Prostate gland (tissue), 2 donors: ENCODE results near the gene FILIP1. TPM values are rescaled to one million over a fixed set of nuclear protein-coding genes. Genes with fewer than 3 reads are reported as not detected.

Experiments
- DNase-seq: peaks from one replicate; pipeline ENCODE4 v3.0.0-alpha.2; 2019; ENCODE audit warnings: low spot score
- H3K27ac ChIP-seq, 2 donors: fragments of 200-600 bp; sonication (generic); 2 replicates each; pipeline ENCODE4 v1.5.1; 2017 to 2019
- H3K27me3 ChIP-seq: fragments of 200-600 bp; sonication (generic); replicated peaks from 2 replicates; pipeline ENCODE4 v1.5.1; 2019; ENCODE audit not compliant: insufficient read depth
- H3K36me3 ChIP-seq, 2 donors: fragments of 200-600 bp; sonication (generic); 1 replicate in 1 of 2; 2 replicates in 1 of 2; pipeline versions ENCODE4 v1.5.1 to v1.8.1; 2017 to 2019
- H3K4me1 ChIP-seq: fragments of 200-600 bp; sonication (generic); replicated peaks from 2 replicates; pipeline ENCODE4 v1.5.1; 2019
- H3K4me3 ChIP-seq, 2 donors: fragments of 200-600 bp; sonication (generic); 2 replicates each; pipeline ENCODE4 v1.5.1; 2017 to 2019
- H3K9me3 ChIP-seq: fragments of 200-600 bp; sonication (generic); 2 replicates; pipeline ENCODE4 v1.5.1; 2017
- CTCF ChIP-seq, 4 experiments: fragments of 200-600 bp in 2 of 4; fragments of 450-650 bp in 2 of 4; sonication (generic) in 2 of 4; IDR thresholded peaks; 1 replicate in 3 of 4; 2 replicates in 1 of 4; pipeline ENCODE4 v1.5.1; 2016 to 2019; ENCODE audit warnings: antibody characterized with exemption in 4 of 4, mild to moderate bottlenecking in 2 of 4, moderate library complexity in 2 of 4
- POLR2A ChIP-seq: fragments of 450-650 bp; IDR thresholded peaks from one replicate; pipeline ENCODE4 v1.6.1; 2016; ENCODE audit warnings: antibody characterized with exemption, mild to moderate bottlenecking
- POLR2AphosphoS5 ChIP-seq: sonication (generic); formaldehyde crosslinking; IDR thresholded peaks from one replicate; pipeline ENCODE4 v1.6.1; 2017; ENCODE audit warnings: antibody characterized with exemption
- WGBS: methylation state at CpG from one replicate; pipeline ENCODE4 v1.1.5; 2018; 5-methylcytosine and 5-hydroxymethylcytosine counted together
- intact Hi-C: fragments of 100-400 bp; cut with DNase I; formaldehyde crosslinking; loops from one replicate; pipeline ENCODE4 v1.14.2; 2022
- total RNA-seq, 2 donors: library from RNA; depleted of rRNA; stranded (reverse); fragments of >200 nt; gene quantifications; one replicate each; pipeline ENCODE4 v1.1.0, GENCODE V29; 2016

The FILIP1 gene
- total RNA-seq, 2 donors from 2014 or later, result 2.1 to 3.3 TPM

- TF ChIP-seq POLR2A (no peak), POLR2AphosphoS5 (no peak), CTCF (IDR thresholded peaks at IDR 0.05) (no peak)
- no peaks in the 10 kb centered on the region for H3K27me3 ChIP-seq
- intact Hi-C loops, result no loop called here
- no peak for DNase-seq
- no peak overlapping the region for H3K4me3 ChIP-seq
- H3K4me1 ChIP-seq, result no peaks in the 10 kb centered on the region
- H3K9me3 ChIP-seq, result no peaks in the 10 kb centered on the region
- WGBS, result 53% methylated on average over 4 of the region's 4 CpGs
- no peaks in the 10 kb centered on the region for H3K36me3 ChIP-seq
- H3K27ac ChIP-seq, result no peak overlapping the region
Observed at GRCh38 chr6:75458895-75459294, 34.7 kb downstream of the FILIP1 start.

GRCh38 chr6:75450903-75451302, 42.7 kb downstream of the FILIP1 start:
- H3K27me3 ChIP-seq, result no peaks in the 10 kb centered on the region
- intact Hi-C loops, result no loop called here
- TF ChIP-seq POLR2AphosphoS5, result no peak
- TF ChIP-seq POLR2A, result no peak
- TF ChIP-seq CTCF (IDR thresholded peaks at IDR 0.05), result no peak
- no peaks in the 10 kb centered on the region for H3K36me3 ChIP-seq
- H3K27ac ChIP-seq, result no peak overlapping the region
- WGBS, result 93% methylated on average over 3 of the region's 3 CpGs
- H3K4me3 ChIP-seq, result no peak overlapping the region
- H3K4me1 ChIP-seq, result no peaks in the 10 kb centered on the region
- DNase-seq, result no peak
- H3K9me3 ChIP-seq, result no peaks in the 10 kb centered on the region

GRCh38 chr6:75449630-75450206, 43.9 kb downstream of the FILIP1 start:
- intact Hi-C loops, result no loop called here
- no peaks in the 10 kb centered on the region for H3K27me3 ChIP-seq
- H3K4me3 ChIP-seq, result no peak overlapping the region
- no peak for DNase-seq
- no peaks in the 10 kb centered on the region for H3K9me3 ChIP-seq
- no peaks in the 10 kb centered on the region for H3K4me1 ChIP-seq
- no peak overlapping the region for H3K27ac ChIP-seq
- H3K36me3 ChIP-seq, result no peaks in the 10 kb centered on the region
- 85% methylated on average over 5 of the region's 5 CpGs for WGBS
- TF ChIP-seq CTCF (IDR thresholded peaks at IDR 0.05), result no peak
- no peak for TF ChIP-seq POLR2A
- no peak for TF ChIP-seq POLR2AphosphoS5

- H3K4me1 ChIP-seq, result no peaks in the 10 kb centered on the region
- no peaks in the 10 kb centered on the region for H3K27me3 ChIP-seq
- no peaks in the 10 kb centered on the region for H3K9me3 ChIP-seq
- DNase-seq, result no peak
- no peak overlapping the region for H3K4me3 ChIP-seq
- intact Hi-C loops, result no loop called here
- H3K27ac ChIP-seq, result no peak overlapping the region
- 38% methylated on average over 4 of the region's 4 CpGs for WGBS
- TF ChIP-seq POLR2AphosphoS5 (no peak), POLR2A (no peak), CTCF (IDR thresholded peaks at IDR 0.05) (no peak)
- H3K36me3 ChIP-seq, result no peaks in the 10 kb centered on the region
Observed at GRCh38 chr6:75446241-75446880, 47.2 kb downstream of the FILIP1 start.

- no peak for TF ChIP-seq CTCF (IDR thresholded peaks at IDR 0.05)
- no peak for TF ChIP-seq POLR2A
- TF ChIP-seq POLR2AphosphoS5, result no peak
- no peaks in the 10 kb centered on the region for H3K9me3 ChIP-seq
- H3K27ac ChIP-seq, result no peak overlapping the region
- no peaks in the 10 kb centered on the region for H3K36me3 ChIP-seq
- DNase-seq, result no peak
- intact Hi-C loops, result no loop called here
- no peak overlapping the region for H3K4me3 ChIP-seq
- H3K4me1 ChIP-seq, result no peaks in the 10 kb centered on the region
- H3K27me3 ChIP-seq, result no peaks in the 10 kb centered on the region
Observed at GRCh38 chr6:75445738-75446137, 47.9 kb downstream of the FILIP1 start.
